HAP-1 (cell line): ENCODE measurements around the gene OXCT1.
A peak's percentile ranks its signal among the peaks of the same experiment; 100 is the strongest.

Source experiments
- DNase-seq, 2 experiments: peaks; one replicate each; pipeline ENCODE4 v3.0.0-alpha.2; 2016 to 2020; ENCODE audit warnings: low spot score in 2 of 2
- H3K27me3 ChIP-seq: fragments of 250-450 bp; sonication (Bioruptor Pico); 2 replicates; pipeline ENCODE4 v1.5.1; 2020; ENCODE audit warnings: low read depth, mild to moderate bottlenecking, moderate library complexity
- H3K36me3 ChIP-seq: fragments of 250-450 bp; sonication (Bioruptor Pico); replicated peaks from 2 replicates; pipeline ENCODE4 v1.5.1; 2020; ENCODE audit warnings: mild to moderate bottlenecking
- H3K4me1 ChIP-seq: fragments of 250-450 bp; sonication (Bioruptor Pico); 2 replicates; pipeline ENCODE4 v1.5.1; 2020; ENCODE audit warnings: mild to moderate bottlenecking
- H3K4me3 ChIP-seq: fragments of 250-450 bp; sonication (Bioruptor Pico); 2 replicates; pipeline ENCODE4 v1.5.1; 2020; ENCODE audit warnings: mild to moderate bottlenecking, moderate library complexity
- H3K9me3 ChIP-seq: fragments of 250-450 bp; sonication (Bioruptor Pico); 2 replicates; pipeline ENCODE4 v1.5.1; 2020; ENCODE audit warnings: mild to moderate bottlenecking, moderate library complexity
- in situ Hi-C: fragments of 300-500 bp; cut with MboI; formaldehyde crosslinking; loops from 3 replicates; pipeline ENCODE4 v1.14.3; 2020; ENCODE audit warnings: low sequenced_read_pairs, inconsistent platforms, mixed read lengths

OXCT1 gene

GRCh38 chr5:41797662-41798061 lies 72.6 kb downstream of the OXCT1 start:
- in situ Hi-C loops: no loop called here
- Histone ChIP-seq H3K4me1 (peaks cover 14% of the 10 kb centered on the region), H3K4me3 (no peak overlapping the region), H3K9me3 (no peaks in the 10 kb centered on the region), H3K36me3 (peaks cover 9% of the 10 kb centered on the region), H3K27me3 (no peaks in the 10 kb centered on the region)
- no peak for DNase-seq

GRCh38 chr5:41796061-41796460 lies 74.2 kb downstream of the OXCT1 start:
- in situ Hi-C loops: no loop called here
- Histone ChIP-seq H3K4me1 (peaks cover 14% of the 10 kb centered on the region), H3K4me3 (no peak overlapping the region), H3K9me3 (no peaks in the 10 kb centered on the region), H3K27me3 (no peaks in the 10 kb centered on the region), H3K36me3 (peaks cover 9% of the 10 kb centered on the region)
- no peak for DNase-seq

DNA sequence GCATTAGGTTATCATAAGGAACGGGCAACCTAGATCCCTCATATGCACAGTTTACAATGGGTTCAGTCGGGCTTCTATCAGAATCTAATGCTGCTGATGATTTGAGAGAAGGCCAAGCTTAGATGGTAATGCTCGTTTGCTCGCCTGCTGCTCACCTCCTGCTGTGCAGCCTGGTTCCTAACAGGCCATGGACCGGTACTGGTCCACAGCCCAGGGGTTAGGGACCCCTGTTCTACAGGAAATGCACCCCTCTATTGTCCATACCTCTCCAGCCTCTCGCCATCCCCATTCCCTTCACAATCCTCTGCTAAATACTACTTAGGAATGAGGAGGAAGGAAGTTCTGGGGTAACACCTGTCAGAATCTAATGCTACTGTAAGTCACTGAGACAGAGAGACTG lies 75.1 kb downstream of the OXCT1 start:
- Histone ChIP-seq H3K9me3 (no peaks in the 10 kb centered on the region), H3K36me3 (peaks cover 2% of the 10 kb centered on the region), H3K4me1 (peaks cover 14% of the 10 kb centered on the region), H3K4me3 (no peak overlapping the region), H3K27me3 (no peaks in the 10 kb centered on the region)
- in situ Hi-C loops: no loop called here
- no peak for DNase-seq

- in situ Hi-C loops: no loop called here
- Histone ChIP-seq H3K27me3 (no peaks in the 10 kb centered on the region), H3K4me1 (peaks cover 14% of the 10 kb centered on the region), H3K9me3 (no peaks in the 10 kb centered on the region), H3K36me3 (no peaks in the 10 kb centered on the region; the same call in 1 of the 2 replicates), H3K4me3 (no peak overlapping the region)
- peak in 1 of 2 experiments; percentile 5 for DNase-seq
Observed at GRCh38 chr5:41794471-41794870, 75.8 kb downstream of the OXCT1 start.

- DNase-seq: peak; percentile 8 to 39
- H3K4me3 ChIP-seq: no peak overlapping the region
- peaks cover 14% of the 10 kb centered on the region for H3K4me1 ChIP-seq
- H3K9me3 ChIP-seq: no peaks in the 10 kb centered on the region
- in situ Hi-C loops: no loop called here
- H3K36me3 ChIP-seq: no peaks in the 10 kb centered on the region; the same call in 1 of the 2 replicates
- no peaks in the 10 kb centered on the region for H3K27me3 ChIP-seq
Observed at GRCh38 chr5:41793141-41793770, 77.0 kb downstream of the OXCT1 start.

- Histone ChIP-seq H3K4me3 (no peak overlapping the region), H3K4me1 (peaks cover 14% of the 10 kb centered on the region)
- no peak for DNase-seq
Observed at GRCh38 chr5:41790038-41790776, 80.0 kb downstream of the OXCT1 start.

DNA sequence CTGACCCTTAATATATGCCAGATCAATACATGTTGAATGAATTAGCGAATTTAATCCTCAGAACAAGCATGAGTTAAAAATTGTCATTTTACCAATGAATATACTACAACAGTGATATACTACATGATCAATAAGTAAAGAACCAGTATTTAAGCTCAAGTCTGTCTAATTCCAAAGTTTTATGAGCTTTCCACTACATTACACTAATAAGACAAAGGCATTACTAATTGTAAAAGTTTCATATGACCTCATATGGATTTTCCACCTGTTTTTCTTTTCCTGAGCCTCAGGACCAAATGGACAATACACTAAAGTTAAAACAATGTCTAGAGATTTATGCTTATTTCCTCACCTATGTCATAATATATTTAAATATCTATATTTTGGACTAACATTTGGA lies 80.8 kb downstream of the OXCT1 start:
- H3K4me1 ChIP-seq: peaks cover 9% of the 10 kb centered on the region

More at GRCh38 chr5:41790038-41790776, 80.0 kb downstream of the OXCT1 start:
- Histone ChIP-seq H3K9me3 (no peaks in the 10 kb centered on the region), H3K36me3 (no peaks in the 10 kb centered on the region), H3K27me3 (no peaks in the 10 kb centered on the region)
- in situ Hi-C loops: no loop called here

DNA sequence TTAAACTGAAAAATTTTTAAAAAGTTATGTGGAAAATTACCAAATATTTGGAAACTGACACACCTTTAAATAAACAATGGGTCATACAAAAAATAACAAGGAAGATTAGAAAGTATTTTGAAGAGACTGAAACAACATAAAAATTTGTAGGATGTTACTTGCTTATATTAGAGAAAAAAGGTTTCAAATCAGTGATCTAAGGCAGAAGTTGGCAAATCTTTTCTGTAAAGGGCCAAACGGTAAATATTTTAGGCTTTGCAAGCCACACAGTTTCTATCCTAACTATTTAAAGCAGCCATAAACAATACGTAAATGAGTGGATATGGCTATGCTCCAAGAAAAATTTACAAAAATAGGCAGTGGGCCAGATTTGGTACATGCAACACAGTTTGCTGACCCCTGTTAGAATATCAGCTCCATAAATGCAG lies 81.3 kb downstream of the OXCT1 start:
- no peaks in the 10 kb centered on the region for H3K9me3 ChIP-seq
- H3K27me3 ChIP-seq: no peaks in the 10 kb centered on the region
- peaks cover 4% of the 10 kb centered on the region for H3K4me1 ChIP-seq
- DNase-seq: no peak
- no peaks in the 10 kb centered on the region for H3K36me3 ChIP-seq
- H3K4me3 ChIP-seq: no peak overlapping the region
- in situ Hi-C loops: no loop called here

More for the DNA sequence above, 80.8 kb downstream of the OXCT1 start:
- Histone ChIP-seq H3K27me3 (no peaks in the 10 kb centered on the region), H3K4me3 (no peak overlapping the region), H3K9me3 (no peaks in the 10 kb centered on the region), H3K36me3 (no peaks in the 10 kb centered on the region)
- in situ Hi-C loops: no loop called here
- no peak for DNase-seq

GRCh38 chr5:41787265-41787664 lies 83.0 kb downstream of the OXCT1 start:
- Histone ChIP-seq H3K4me3 (no peak overlapping the region), H3K36me3 (no peaks in the 10 kb centered on the region), H3K9me3 (no peaks in the 10 kb centered on the region), H3K27me3 (no peaks in the 10 kb centered on the region), H3K4me1 (no peaks in the 10 kb centered on the region)
- in situ Hi-C loops: no loop called here
- no peak for DNase-seq

DNA sequence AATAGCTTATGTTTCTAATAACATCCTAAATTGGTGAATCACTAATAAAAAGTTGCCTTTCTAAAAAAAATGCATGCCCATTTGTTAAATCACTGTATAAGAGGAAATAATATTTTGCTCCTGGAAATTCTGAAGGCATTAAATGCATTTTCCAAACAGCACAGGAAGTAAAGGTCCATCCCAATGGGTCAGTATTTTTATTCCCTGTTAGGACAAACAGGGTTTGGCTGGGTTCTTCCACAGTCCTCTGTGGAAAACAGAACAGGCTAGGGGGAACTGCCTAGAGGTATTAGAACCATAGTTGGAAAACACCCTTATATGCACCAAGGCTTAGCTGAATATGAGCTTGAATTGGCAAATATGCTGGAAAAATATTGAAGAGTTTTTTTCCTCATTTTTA lies 85.2 kb downstream of the OXCT1 start:
- no peak for DNase-seq
- Histone ChIP-seq H3K4me3 (no peak overlapping the region), H3K9me3 (no peaks in the 10 kb centered on the region), H3K27me3 (no peaks in the 10 kb centered on the region), H3K4me1 (no peaks in the 10 kb centered on the region), H3K36me3 (no peaks in the 10 kb centered on the region)
- in situ Hi-C loops: no loop called here

- no peaks in the 10 kb centered on the region for H3K36me3 ChIP-seq
- no peaks in the 10 kb centered on the region for H3K27me3 ChIP-seq
- DNase-seq: no peak
- H3K9me3 ChIP-seq: no peaks in the 10 kb centered on the region
- in situ Hi-C loops: no loop called here
- no peaks in the 10 kb centered on the region for H3K4me1 ChIP-seq
- no peak overlapping the region for H3K4me3 ChIP-seq
Observed at GRCh38 chr5:41778410-41778809, 91.8 kb downstream of the OXCT1 start.

DNA sequence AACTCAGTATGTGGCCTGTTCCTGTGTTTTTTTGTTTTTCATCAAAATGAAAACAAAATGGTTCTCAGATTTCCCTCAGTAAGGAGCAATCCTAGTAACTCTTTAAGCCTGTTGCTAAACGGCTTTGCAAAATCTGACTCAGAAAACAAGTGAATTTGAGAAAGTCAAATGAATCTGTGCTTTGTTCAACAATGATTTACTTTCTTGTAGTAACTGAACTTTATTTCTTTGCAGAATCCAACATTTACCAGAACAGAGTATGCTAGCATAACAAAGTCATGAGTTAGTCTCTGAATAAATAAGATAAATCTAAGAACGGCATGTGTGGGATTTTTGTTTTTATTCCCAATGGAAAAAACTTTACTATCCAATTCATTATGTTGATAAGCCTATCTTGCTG lies 93.8 kb downstream of the OXCT1 start:
- no peak for DNase-seq
- Histone ChIP-seq H3K9me3 (no peaks in the 10 kb centered on the region), H3K4me1 (no peaks in the 10 kb centered on the region), H3K27me3 (no peaks in the 10 kb centered on the region), H3K36me3 (no peaks in the 10 kb centered on the region), H3K4me3 (no peak overlapping the region)
- in situ Hi-C loops: no loop called here

DNA sequence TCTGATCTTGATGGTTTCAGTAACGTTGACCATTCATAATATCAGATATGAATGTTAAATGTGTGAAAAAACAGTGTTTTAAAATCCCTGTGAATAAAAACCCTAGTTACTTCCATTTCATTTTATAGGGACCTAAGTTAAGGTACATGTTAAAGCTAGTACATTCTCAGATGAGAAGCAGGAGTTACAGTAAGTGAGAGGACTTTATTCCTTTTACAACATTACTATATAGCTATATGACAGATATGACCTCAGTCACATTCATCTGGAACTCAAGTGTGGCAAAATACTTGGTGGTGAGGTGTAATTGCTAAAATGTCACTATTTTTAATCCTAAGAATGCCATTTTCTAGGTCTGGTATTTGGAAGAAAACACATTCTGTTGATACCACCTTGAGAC lies 96.4 kb downstream of the OXCT1 start:
- H3K27me3 ChIP-seq: no peaks in the 10 kb centered on the region
- no peak for DNase-seq
- H3K9me3 ChIP-seq: no peaks in the 10 kb centered on the region
- H3K4me3 ChIP-seq: no peak overlapping the region
- H3K4me1 ChIP-seq: no peaks in the 10 kb centered on the region
- H3K36me3 ChIP-seq: no peaks in the 10 kb centered on the region
- in situ Hi-C loops: no loop called here

DNA sequence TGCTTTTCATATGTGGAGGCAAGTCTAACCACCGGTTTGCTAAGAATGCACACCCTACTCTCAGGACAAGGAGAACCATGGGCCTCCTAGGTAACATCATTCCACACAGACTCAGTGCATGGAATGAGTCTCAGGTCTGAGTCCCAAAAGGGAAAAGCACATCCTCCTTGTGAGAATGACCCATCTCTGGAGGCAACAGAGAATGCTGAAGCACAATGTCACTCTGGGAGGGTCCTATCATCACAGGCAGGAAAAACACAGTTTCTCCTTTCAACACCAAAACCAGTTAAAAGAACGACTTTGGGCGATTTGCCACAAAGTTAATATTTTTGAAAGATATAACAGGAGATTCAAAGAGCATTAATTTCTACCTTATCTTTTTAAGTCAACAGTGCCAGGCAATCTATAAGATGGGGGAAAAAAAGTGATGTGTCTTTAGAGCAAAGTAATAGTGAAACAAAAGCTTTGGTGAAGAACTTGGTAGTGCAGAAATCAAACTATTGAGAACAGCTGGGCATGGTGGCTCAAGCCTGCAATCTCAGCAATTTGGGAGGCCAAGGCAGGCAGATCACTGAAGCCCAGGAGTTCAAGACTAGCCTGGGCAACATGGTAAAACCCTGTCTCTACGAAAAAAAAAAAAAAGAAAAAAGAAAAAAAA lies 97.3 kb downstream of the OXCT1 start:
- DNase-seq: no peak
- in situ Hi-C loops: no loop called here
- no peaks in the 10 kb centered on the region for H3K4me1 ChIP-seq

More for the DNA sequence above, 97.3 kb downstream of the OXCT1 start:
- Histone ChIP-seq H3K4me3 (no peak overlapping the region), H3K27me3 (no peaks in the 10 kb centered on the region), H3K9me3 (no peaks in the 10 kb centered on the region), H3K36me3 (no peaks in the 10 kb centered on the region)
